EL (cell line): Measurements from ENCODE around the gene CD300LG.
"Not testable (repeated sequence)": the region's sequence is repeated elsewhere in the genome, so short reads cannot be mapped to it uniquely, and the experiment has no call there.

Source experiments
- DNase-seq: peaks from one replicate; pipeline ENCODE4 v3.0.0-alpha.2; 2016

CD300LG gene

GRCh38 chr17:43846963-43847371 is at the start of gene CD300LG:
Gene CD300LG, plus strand, starts transcription at chr17:43847176. Its CDS starts 41 bp downstream, at chr17:43847217.
- no peak for DNase-seq

- not testable (repeated sequence) for DNase-seq
Observed at GRCh38 chr17:43798024-43798423, 49.0 kb upstream of the CD300LG start.

- DNase-seq, result no peak
Observed at GRCh38 chr17:43799047-43799446, 47.9 kb upstream of the CD300LG start.

- DNase-seq, result no peak
Observed at GRCh38 chr17:43800736-43801135, 46.2 kb upstream of the CD300LG start.

GRCh38 chr17:43801844-43802243 is 45.1 kb upstream of the CD300LG start:
- DNase-seq, result no peak

GRCh38 chr17:43803758-43804157 is 43.2 kb upstream of the CD300LG start:
- DNase-seq, result peak; percentile 18

- no peak for DNase-seq
Observed at GRCh38 chr17:43805117-43805516, 41.9 kb upstream of the CD300LG start.

GRCh38 chr17:43808076-43808475 is 38.9 kb upstream of the CD300LG start:
- no peak for DNase-seq

GRCh38 chr17:43809121-43809520 is 37.9 kb upstream of the CD300LG start:
- no peak for DNase-seq

- DNase-seq, result no peak
Observed at GRCh38 chr17:43810226-43810715, 36.7 kb upstream of the CD300LG start.

- no peak for DNase-seq
Observed at GRCh38 chr17:43810823-43811222, 36.2 kb upstream of the CD300LG start.

GRCh38 chr17:43812396-43813265 is 34.3 kb upstream of the CD300LG start:
- DNase-seq, result no peak

GRCh38 chr17:43813386-43813785 is 33.6 kb upstream of the CD300LG start:
- no peak for DNase-seq

- no peak for DNase-seq
Observed at GRCh38 chr17:43814026-43814425, 33.0 kb upstream of the CD300LG start.

- DNase-seq, result peak; percentile 82
Observed at GRCh38 chr17:43814714-43815113, 32.3 kb upstream of the CD300LG start.

GRCh38 chr17:43816336-43817320 is 30.3 kb upstream of the CD300LG start:
- no peak for DNase-seq

GRCh38 chr17:43817826-43818225 is 29.1 kb upstream of the CD300LG start:
- DNase-seq, result no peak

- no peak for DNase-seq
Observed at GRCh38 chr17:43818966-43819365, 28.0 kb upstream of the CD300LG start.

GRCh38 chr17:43820759-43821158 is 26.2 kb upstream of the CD300LG start:
- DNase-seq, result no peak

- no peak for DNase-seq
Observed at GRCh38 chr17:43822570-43823190, 24.3 kb upstream of the CD300LG start.

- no peak for DNase-seq
Observed at GRCh38 chr17:43823350-43824084, 23.5 kb upstream of the CD300LG start.

GRCh38 chr17:43825567-43825966 is 21.4 kb upstream of the CD300LG start:
- DNase-seq, result no peak
